WTC11 (cell line): Measurements from ENCODE around the gene ARHGAP42. TPM values are rescaled to one million over a fixed set of nuclear protein-coding genes. Genes with fewer than 3 reads are reported as not detected.

Experiments
- ATAC-seq: fragments of 200-7000 bp; cut with Tn5 transposase; 2 replicates; pipeline ENCODE4 v1.10.0; 2021; ENCODE audit warnings: mild to moderate bottlenecking, moderate library complexity
- CTCF ChIA-PET: fragments of 300-600 bp; sonication (Branson Sonifier 250); formaldehyde crosslinking; loops from one replicate; lab custom pipeline; 2021; ENCODE audit warnings: antibody characterized with exemption; lab: Charles Lee
- POLR2A ChIA-PET: fragments of 350-600 bp; sonication (Branson Sonifier 250); formaldehyde crosslinking; loops from one replicate; lab custom pipeline; 2021; ENCODE audit warnings: antibody characterized with exemption; lab: Charles Lee
- DNase-seq: peaks from one replicate; pipeline ENCODE4 v3.0.0; 2021; ENCODE audit warnings: low spot score
- H3K27ac Mint-ChIP-seq: 2 replicates; pipeline ENCODE4 v1.8.0; 2021; ENCODE audit warnings: mixed read lengths
- H3K27me3 Mint-ChIP-seq: 2 replicates; pipeline ENCODE4 v1.8.0; 2021; ENCODE audit warnings: low read depth, mild to moderate bottlenecking, moderate library complexity, mixed read lengths
- H3K36me3 Mint-ChIP-seq: 2 replicates; pipeline ENCODE4 v1.8.0; 2021; ENCODE audit warnings: mixed read lengths
- H3K4me1 Mint-ChIP-seq: 2 replicates; pipeline ENCODE4 v1.8.0; 2022; ENCODE audit warnings: mixed read lengths
- H3K4me3 Mint-ChIP-seq: 2 replicates; pipeline ENCODE4 v1.8.0; 2021; ENCODE audit warnings: mild to moderate bottlenecking, moderate library complexity, mixed read lengths
- H3K9me3 Mint-ChIP-seq: 2 replicates; pipeline ENCODE4 v1.8.0; 2021; ENCODE audit warnings: mixed read lengths
- ATF3 ChIP-seq: sonication (generic); formaldehyde crosslinking; conservative IDR thresholded peaks from 2 replicates; pipeline ENCODE4 v1.8.1; 2022; ENCODE audit warnings: mild to moderate bottlenecking, missing genetic modification reagents
- CREB1 ChIP-seq: sonication (generic); formaldehyde crosslinking; IDR thresholded peaks from 2 replicates; pipeline ENCODE4 v1.8.0; 2023; ENCODE audit warnings: mild to moderate bottlenecking, missing genetic modification reagents
- CREM ChIP-seq: sonication (generic); formaldehyde crosslinking; IDR thresholded peaks from 2 replicates; pipeline ENCODE4 v1.8.1; 2022; ENCODE audit warnings: mild to moderate bottlenecking, missing genetic modification reagents, moderate library complexity
- CTCF ChIP-seq: fragments of 200-600 bp; IDR thresholded peaks from 2 replicates; pipeline ENCODE4 v1.8.0; 2022; ENCODE audit warnings: antibody characterized with exemption
- E2F1 ChIP-seq: sonication (generic); formaldehyde crosslinking; IDR thresholded peaks from 2 replicates; pipeline ENCODE4 v1.8.0; 2022; ENCODE audit warnings: mild to moderate bottlenecking, missing genetic modification reagents
- ETV6 ChIP-seq: sonication (generic); formaldehyde crosslinking; IDR thresholded peaks from 2 replicates; pipeline ENCODE4 v1.8.1; 2022; ENCODE audit warnings: mild to moderate bottlenecking, missing genetic modification reagents
- FOXJ3 ChIP-seq: sonication (generic); formaldehyde crosslinking; IDR thresholded peaks from 2 replicates; pipeline ENCODE4 v1.9.0; 2021; ENCODE audit warnings: missing genetic modification reagents, mild to moderate bottlenecking, borderline replicate concordance
- FOXP1 ChIP-seq: sonication (generic); formaldehyde crosslinking; IDR thresholded peaks from 2 replicates; pipeline ENCODE4 v1.8.0; 2022; ENCODE audit warnings: missing genetic modification reagents, mild to moderate bottlenecking, moderate library complexity, borderline replicate concordance
- IRF2 ChIP-seq: sonication (generic); formaldehyde crosslinking; IDR thresholded peaks from 2 replicates; pipeline ENCODE4 v1.8.0; 2022; ENCODE audit warnings: low read depth, missing genetic modification reagents, borderline replicate concordance
- JUN ChIP-seq: sonication (generic); formaldehyde crosslinking; IDR thresholded peaks from 2 replicates; pipeline ENCODE4 v1.8.0; 2023; ENCODE audit warnings: mild to moderate bottlenecking, missing genetic modification reagents
- KAT7 ChIP-seq: sonication (generic); formaldehyde crosslinking; IDR thresholded peaks from 2 replicates; pipeline ENCODE4 v1.8.1; 2023; ENCODE audit warnings: missing genetic modification reagents, mild to moderate bottlenecking, borderline replicate concordance
- NR2C2 ChIP-seq: sonication (generic); formaldehyde crosslinking; IDR thresholded peaks from 2 replicates; pipeline ENCODE4 v1.8.0; 2022; ENCODE audit warnings: mild to moderate bottlenecking, missing genetic modification reagents
- TEAD4 ChIP-seq: sonication (generic); formaldehyde crosslinking; IDR thresholded peaks from 2 replicates; pipeline ENCODE4 v1.8.0; 2022; ENCODE audit warnings: mild to moderate bottlenecking, missing genetic modification reagents
- USF1 ChIP-seq: sonication (generic); formaldehyde crosslinking; IDR thresholded peaks from 2 replicates; pipeline ENCODE4 v1.8.0; 2022; ENCODE audit warnings: mild to moderate bottlenecking, missing genetic modification reagents
- ZNF232 ChIP-seq: sonication (generic); formaldehyde crosslinking; IDR thresholded peaks from 2 replicates; pipeline ENCODE4 v1.8.0; 2022; ENCODE audit warnings: mild to moderate bottlenecking, missing genetic modification reagents
- ZNF317 ChIP-seq: sonication (generic); formaldehyde crosslinking; IDR thresholded peaks from 2 replicates; pipeline ENCODE4 v1.8.1; 2023; ENCODE audit warnings: low read depth, mild to moderate bottlenecking, moderate library complexity, missing genetic modification reagents, borderline replicate concordance
- ZNF423 ChIP-seq: fragments of 250-450 bp; sonication (Bioruptor Pico); IDR thresholded peaks from 2 replicates; pipeline ENCODE4 v2.1.2; 2022; ENCODE audit warnings: mild to moderate bottlenecking, moderate library complexity
- total RNA-seq: library from RNA; stranded (reverse); gene quantifications from 3 replicates; pipeline ENCODE4 v1.2.3, GENCODE V29; 2021

Gene ARHGAP42
- total RNA-seq, 1 experiment from 2014 or later = 32.5 TPM

GRCh38 chr11:100928426-100928825 is 241.3 kb downstream of the ARHGAP42 start:
- H3K9me3 Mint-ChIP-seq = no peaks in the 10 kb centered on the region
- ChIA-PET CTCF (no interaction called here), POLR2A (no interaction called here)
- no peaks in the 10 kb centered on the region for H3K27me3 Mint-ChIP-seq
- DNase-seq (no peak), ATAC-seq (no peak)
- H3K27ac Mint-ChIP-seq = no peak overlapping the region
- no peak for TF ChIP-seq ETV6
- TF ChIP-seq CREB1 = no peak
- TF ChIP-seq NR2C2 (CRISPR knock-in tag) = no peak
- no peak for TF ChIP-seq E2F1 (CRISPR knock-in tag)
- no peaks in the 10 kb centered on the region for H3K36me3 Mint-ChIP-seq
- H3K4me1 Mint-ChIP-seq = peaks cover 18% of the 10 kb centered on the region
- H3K4me3 Mint-ChIP-seq = no peak overlapping the region

- Mint-ChIP-seq H3K36me3 (no peaks in the 10 kb centered on the region), H3K4me1 (peaks cover 18% of the 10 kb centered on the region), H3K27ac (no peak overlapping the region), H3K27me3 (no peaks in the 10 kb centered on the region), H3K9me3 (no peaks in the 10 kb centered on the region), H3K4me3 (no peak overlapping the region)
- CTCF ChIA-PET = interaction anchor here (0.6 kb wide), 1 partner anchor 508 kb away, joined by 3 read pairs; no protein-coding TSS in a partner anchor
- no peak for DNase-seq
- no peak for TF ChIP-seq ZNF423 (CRISPR knock-in tag)
- no peak for TF ChIP-seq ATF3
- TF ChIP-seq FOXJ3 (CRISPR knock-in tag) = no peak
- no peak for TF ChIP-seq JUN (CRISPR knock-in tag)
- no peak for TF ChIP-seq ZNF232 (CRISPR knock-in tag)
- no peak for TF ChIP-seq FOXP1
- TF ChIP-seq USF1 (CRISPR knock-in tag) = no peak
- TF ChIP-seq TEAD4 = no peak
- TF ChIP-seq CREM = no peak
- TF ChIP-seq KAT7 (CRISPR knock-in tag) = no peak
- ATAC-seq = no peak
- POLR2A ChIA-PET = no interaction called here
Observed at GRCh38 chr11:100929377-100929776, 242.3 kb downstream of the ARHGAP42 start.

- Mint-ChIP-seq H3K36me3 (no peaks in the 10 kb centered on the region), H3K4me1 (peaks cover 18% of the 10 kb centered on the region), H3K27ac (no peak overlapping the region), H3K4me3 (no peak overlapping the region), H3K27me3 (no peaks in the 10 kb centered on the region), H3K9me3 (no peaks in the 10 kb centered on the region)
- CTCF ChIA-PET = interaction anchor here (0.6 to 0.7 kb wide), 3 partner anchors 9 to 507 kb away, joined by 3 read pairs; no protein-coding TSS in a partner anchor
- no peak for DNase-seq
- peak; percentile 44 for ATAC-seq
- TF ChIP-seq ZNF317 (CRISPR knock-in tag) = no peak
- no peak for TF ChIP-seq IRF2 (CRISPR knock-in tag)
- peak; percentile 44 for TF ChIP-seq CTCF
- POLR2A ChIA-PET = no interaction called here
Observed at GRCh38 chr11:100930185-100930778, 243.2 kb downstream of the ARHGAP42 start.
